Gastroesophageal sphincter (tissue), 3 donors: Measurements from ENCODE around the gene KNTC1.

Source experiments
- POLR2A ChIP-seq, 2 donors: fragments of 450-650 bp; IDR thresholded peaks; one replicate each; pipeline ENCODE4 v1.6.1; 2017; ENCODE audit warnings: antibody characterized with exemption in 2 of 2, mild to moderate bottlenecking in 2 of 2, moderate library complexity in 1 of 2
- POLR2AphosphoS5 ChIP-seq: sonication (generic); formaldehyde crosslinking; IDR thresholded peaks from one replicate; pipeline ENCODE4 v1.6.1; 2017; ENCODE audit warnings: antibody characterized with exemption
- TF ChIP-seq, protein P1 (sequence below), 4 experiments: fragments of 200-600 bp in 2 of 4; fragments of 450-650 bp in 2 of 4; sonication (generic) in 1 of 4; IDR thresholded peaks; one replicate each; pipeline ENCODE4 v1.5.1; 2017 to 2019; ENCODE audit warnings: antibody characterized with exemption in 4 of 4, mild to moderate bottlenecking in 2 of 4, moderate library complexity in 2 of 4

DNA sequence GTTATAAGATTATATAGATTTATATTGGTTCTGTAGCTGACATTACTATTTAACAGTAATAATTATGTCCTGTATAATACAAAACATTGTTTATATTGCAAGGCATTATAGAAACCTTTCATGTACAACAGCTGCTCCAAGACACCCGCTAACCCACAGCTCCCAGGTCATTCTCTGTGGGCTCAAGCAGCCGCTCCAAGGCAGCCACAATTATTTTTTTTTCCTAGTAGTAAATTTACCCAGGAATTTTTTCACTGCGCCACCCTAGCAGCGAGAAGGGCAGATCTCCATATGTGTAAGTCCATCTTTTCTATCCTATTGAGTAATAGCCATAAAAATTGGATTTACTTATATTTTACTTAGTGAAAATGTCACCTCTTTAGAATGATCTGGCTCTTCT is 36.3 kb downstream of the KNTC1 start:
- no peak for TF ChIP-seq POLR2AphosphoS5
- TF ChIP-seq, protein P1, sequence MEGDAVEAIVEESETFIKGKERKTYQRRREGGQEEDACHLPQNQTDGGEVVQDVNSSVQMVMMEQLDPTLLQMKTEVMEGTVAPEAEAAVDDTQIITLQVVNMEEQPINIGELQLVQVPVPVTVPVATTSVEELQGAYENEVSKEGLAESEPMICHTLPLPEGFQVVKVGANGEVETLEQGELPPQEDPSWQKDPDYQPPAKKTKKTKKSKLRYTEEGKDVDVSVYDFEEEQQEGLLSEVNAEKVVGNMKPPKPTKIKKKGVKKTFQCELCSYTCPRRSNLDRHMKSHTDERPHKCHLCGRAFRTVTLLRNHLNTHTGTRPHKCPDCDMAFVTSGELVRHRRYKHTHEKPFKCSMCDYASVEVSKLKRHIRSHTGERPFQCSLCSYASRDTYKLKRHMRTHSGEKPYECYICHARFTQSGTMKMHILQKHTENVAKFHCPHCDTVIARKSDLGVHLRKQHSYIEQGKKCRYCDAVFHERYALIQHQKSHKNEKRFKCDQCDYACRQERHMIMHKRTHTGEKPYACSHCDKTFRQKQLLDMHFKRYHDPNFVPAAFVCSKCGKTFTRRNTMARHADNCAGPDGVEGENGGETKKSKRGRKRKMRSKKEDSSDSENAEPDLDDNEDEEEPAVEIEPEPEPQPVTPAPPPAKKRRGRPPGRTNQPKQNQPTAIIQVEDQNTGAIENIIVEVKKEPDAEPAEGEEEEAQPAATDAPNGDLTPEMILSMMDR (IDR thresholded peaks at IDR 0.05), result no peak
- TF ChIP-seq POLR2A (IDR thresholded peaks at IDR 0.05), result no peak
